HS-5 (cell line): ENCODE results near the gene DNAJC27.

Source experiments
- DNase-seq: peaks from one replicate; pipeline ENCODE4 v3.0.0-alpha.2; 2012; ENCODE audit warnings: low read depth

Gene DNAJC27

DNA sequence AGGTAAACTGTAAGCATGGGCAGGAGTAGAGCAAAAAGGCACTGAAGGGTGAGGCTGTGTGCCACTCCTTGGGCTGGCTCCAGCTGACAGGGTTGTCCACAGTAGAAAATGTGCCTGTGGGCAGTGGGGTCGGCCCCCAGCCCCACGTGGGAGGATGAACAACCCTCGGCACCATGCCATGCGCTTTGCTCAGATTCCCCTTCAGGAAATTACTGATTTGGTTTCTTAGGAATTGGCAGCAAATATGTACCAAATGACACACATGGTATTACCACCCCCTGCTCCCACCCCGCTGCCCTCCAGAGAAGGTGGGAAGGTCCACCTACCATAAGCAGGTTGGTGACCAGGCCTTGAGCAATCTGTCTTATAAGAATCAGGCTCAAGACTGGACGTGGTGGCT, 65.3 kb downstream of the DNAJC27 start:
- no peak for DNase-seq

DNA sequence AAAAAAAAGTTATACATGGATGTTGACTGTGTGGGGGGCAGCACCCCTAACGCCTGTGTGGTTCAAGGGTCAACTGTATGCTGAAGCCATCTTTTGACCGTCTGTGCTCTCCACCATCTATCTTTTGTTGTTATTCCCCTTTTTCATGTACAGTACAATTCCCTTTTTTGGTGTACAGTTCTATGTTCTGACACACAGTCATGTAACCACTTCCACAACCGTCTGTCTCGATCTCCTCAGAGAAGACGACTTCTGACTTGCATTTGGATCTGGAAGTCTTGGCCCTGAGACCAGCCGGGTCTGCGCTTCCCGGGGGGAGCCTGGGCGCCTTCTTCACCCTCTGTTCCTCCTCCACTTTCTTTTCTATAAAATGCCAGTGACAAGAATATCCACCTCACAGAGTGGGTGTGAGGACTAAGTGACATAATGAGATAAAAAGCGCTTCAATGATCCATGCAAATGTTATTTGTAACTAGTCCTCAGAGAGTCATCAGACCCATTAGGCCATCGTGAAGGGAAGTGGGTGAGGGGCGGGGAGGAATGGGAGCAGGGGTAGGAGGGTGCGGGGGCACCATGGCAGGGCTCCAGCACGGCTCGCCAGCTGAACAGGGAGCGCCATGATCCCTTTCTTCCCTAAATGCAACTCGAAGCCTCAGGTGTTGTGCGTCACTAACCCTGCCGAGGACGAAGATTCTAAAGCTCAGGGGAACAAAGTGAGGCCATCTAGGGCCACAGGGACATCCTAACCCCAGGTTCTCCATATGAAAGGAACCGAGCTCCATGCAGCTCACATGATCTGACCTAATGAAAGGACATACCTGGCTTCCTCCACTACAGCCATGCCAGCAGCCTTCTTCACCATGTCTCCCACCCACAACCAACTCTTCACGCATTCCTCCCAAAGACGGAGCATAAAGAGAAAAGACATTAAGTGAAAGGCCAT, 68.3 kb downstream of the DNAJC27 start:
- no peak for DNase-seq

DNA sequence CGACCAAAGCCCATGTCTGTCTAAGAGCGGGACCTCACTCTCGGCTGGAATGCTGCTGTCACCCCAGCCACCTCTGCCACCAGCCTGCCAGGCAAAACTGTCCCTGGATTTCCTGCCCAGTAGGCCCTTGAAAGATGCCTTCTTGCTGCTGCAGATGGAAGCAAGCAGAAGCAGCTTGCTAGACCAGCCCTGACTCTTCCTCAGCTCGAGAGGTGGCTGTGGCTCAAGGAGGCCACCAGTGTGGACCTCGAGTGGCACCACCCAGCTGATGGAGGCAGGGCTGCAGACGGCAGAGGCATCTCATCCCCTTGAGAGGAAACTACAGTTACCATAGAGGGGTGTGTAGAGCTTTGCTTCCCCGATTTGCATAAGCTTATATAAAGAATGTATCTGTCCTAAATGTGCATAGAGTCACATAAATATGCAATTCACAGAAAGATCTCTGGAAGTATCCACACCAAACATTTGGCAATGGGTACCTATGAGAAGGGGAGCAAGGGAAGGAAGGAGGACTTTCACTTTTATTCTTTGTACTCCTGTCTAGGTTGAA, 72.3 kb downstream of the DNAJC27 start:
- DNase-seq, result no peak

DNA sequence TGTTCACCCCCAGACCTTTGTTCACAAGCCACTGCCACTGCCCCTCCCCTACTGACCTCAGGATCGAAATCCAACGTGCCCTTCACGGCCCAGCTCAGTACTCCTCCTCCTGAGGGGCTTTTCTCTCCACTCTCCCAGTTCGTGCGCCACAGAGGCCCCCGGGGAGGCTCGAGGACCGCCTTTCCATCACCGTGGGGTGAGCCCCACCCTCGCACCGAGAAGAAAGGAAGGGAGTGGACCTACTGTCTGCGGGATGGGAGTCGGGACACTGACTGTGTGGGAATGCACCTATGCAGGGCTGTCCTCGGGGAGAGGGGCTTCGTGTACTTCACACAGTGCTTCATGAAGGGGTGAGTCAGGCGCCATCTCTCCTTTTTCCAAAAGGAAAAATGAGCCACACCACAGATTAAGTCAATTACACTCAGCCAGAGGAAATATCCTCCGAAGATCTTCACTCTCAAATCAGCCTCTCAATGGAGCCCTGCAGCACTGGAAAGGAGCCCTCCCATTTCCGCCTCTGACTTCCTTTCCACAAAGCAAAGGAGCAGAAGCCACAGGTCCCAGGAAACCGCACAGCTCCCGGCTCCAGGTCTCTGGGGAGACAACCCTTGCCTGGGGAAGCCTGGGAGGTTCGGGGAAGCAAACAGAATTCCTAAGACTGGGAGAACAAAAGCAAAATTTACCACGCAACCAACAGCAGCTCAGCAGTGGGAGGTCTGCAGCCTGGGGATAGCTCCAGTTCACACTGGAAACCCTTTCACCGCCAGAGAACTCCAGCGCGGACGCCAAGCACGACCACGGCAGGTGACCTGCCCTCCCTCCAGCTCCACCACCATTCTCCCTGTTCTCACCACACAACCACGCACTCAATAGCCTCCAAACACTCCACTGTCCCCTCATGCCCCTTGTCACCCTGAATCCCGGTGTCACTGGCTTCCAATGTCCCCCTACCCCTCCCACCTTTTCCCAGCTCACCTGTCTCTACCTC, 73.3 kb downstream of the DNAJC27 start:
- no peak for DNase-seq

DNA sequence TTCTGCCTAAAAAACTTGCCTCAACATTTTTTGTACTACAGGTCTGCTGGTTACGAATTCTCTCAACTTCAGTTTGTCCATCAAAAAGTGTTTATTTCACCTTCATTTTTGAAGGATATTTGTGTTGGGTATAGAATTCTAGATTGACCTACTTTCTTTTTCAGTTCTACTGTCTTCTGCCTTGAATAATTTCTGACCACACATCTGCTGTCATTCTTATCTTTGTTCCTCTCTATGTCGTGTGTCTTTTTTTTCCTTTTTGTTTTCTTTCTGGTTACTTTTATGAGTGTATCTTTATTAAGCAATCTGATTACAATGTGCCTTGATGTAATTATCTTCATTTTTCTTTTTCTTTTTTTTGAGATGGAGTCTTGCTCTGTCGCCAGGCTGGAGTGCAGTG, 77.0 kb downstream of the DNAJC27 start:
- DNase-seq, result no peak

DNA sequence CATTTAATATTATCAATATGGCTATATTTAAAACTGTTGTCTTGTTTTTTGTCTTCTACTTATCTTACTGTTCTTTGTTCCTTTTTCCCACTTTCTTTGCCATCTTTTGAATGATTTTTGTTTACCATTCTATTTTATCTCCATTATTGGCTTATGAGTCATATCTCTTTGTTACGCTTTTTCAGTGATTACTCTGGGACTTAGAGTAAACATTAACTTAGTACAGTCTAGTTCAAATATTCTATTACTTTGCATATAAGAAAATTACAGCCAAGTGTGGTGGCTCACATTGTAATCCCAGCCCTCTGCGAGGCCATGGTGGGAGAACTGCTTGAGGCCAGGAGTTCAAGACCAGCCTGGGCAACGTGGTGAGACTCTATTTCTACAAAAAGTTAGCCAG, 77.8 kb downstream of the DNAJC27 start:
- DNase-seq, result no peak
